Measurements from ENCODE around the gene DHRSX.
"Not testable (repeated sequence)": the region's sequence is repeated elsewhere in the genome, so short reads cannot be mapped to it uniquely, and the experiment has no call there.

Gene DHRSX

GRCh38 chrX:2517055-2517454, 16.3 kb upstream of the DHRSX start:
- DNase-seq = no peak

- DNase-seq = no peak
These were observed 15.8 kb upstream of the DHRSX start for GRCh38 chrX:2516623-2517022.

- DNase-seq = no peak
These were observed 13.4 kb upstream of the DHRSX start for GRCh38 chrX:2514131-2514530.

GRCh38 chrX:2513121-2513664, 12.4 kb upstream of the DHRSX start:
- DNase-seq = no peak

GRCh38 chrX:2512501-2512900, 11.7 kb upstream of the DHRSX start:
- DNase-seq = no peak

- no peak for DNase-seq
These were observed 10.6 kb upstream of the DHRSX start for GRCh38 chrX:2511326-2511725.

GRCh38 chrX:2508648-2509335, 8.0 kb upstream of the DHRSX start:
- DNase-seq = no peak

- no peak for DNase-seq
These were observed 7.3 kb upstream of the DHRSX start for GRCh38 chrX:2507904-2508627.

GRCh38 chrX:2507196-2507595, 6.4 kb upstream of the DHRSX start:
- DNase-seq = no peak

GRCh38 chrX:2505341-2505740, 4.6 kb upstream of the DHRSX start:
- DNase-seq = not testable (repeated sequence)

GRCh38 chrX:2504706-2505332, 4.0 kb upstream of the DHRSX start:
- DNase-seq = no peak

- no peak for DNase-seq
These were observed 3.1 kb upstream of the DHRSX start for GRCh38 chrX:2503591-2504500.

GRCh38 chrX:2502668-2503519, 2.1 kb upstream of the DHRSX start:
- no peak for DNase-seq

- DNase-seq = no peak
These were observed 1.4 kb upstream of the DHRSX start for GRCh38 chrX:2502120-2502667.

GRCh38 chrX:2501559-2502102, 855 bp upstream of the DHRSX start:
- DNase-seq = no peak

GRCh38 chrX:2500091-2500802, 529 bp downstream of the DHRSX start:
- DNase-seq = no peak

GRCh38 chrX:2499507-2499906, 1.3 kb downstream of the DHRSX start:
- no peak for DNase-seq

- DNase-seq = no peak
These were observed 1.9 kb downstream of the DHRSX start for GRCh38 chrX:2498781-2499302.

- DNase-seq = no peak
These were observed 2.6 kb downstream of the DHRSX start for GRCh38 chrX:2497961-2498780.
